Smooth muscle cell (in vitro differentiated cells): ENCODE measurements around the gene FRY. TPM values are rescaled to one million over a fixed set of nuclear protein-coding genes. Genes with fewer than 3 reads are reported as not detected.

ENCODE experiments used
- DNase-seq: peaks from one replicate; lab custom pipeline; 2025; ENCODE audit not compliant: unreplicated experiment; lab: John Stamatoyannopoulos, UW
- H2AFZ ChIP-seq: fragments of 200-600 bp; sonication (generic); 2 replicates; pipeline ENCODE4 v1.6.0; 2016; ENCODE audit warnings: antibody characterized with exemption, low read depth, mild to moderate bottlenecking
- H3F3A ChIP-seq: fragments of 200-600 bp; sonication (generic); 2 replicates; pipeline ENCODE4 v1.6.0; 2017; ENCODE audit warnings: antibody characterized with exemption, low read depth
- H3K27ac ChIP-seq: fragments of 200-600 bp; sonication (generic); 2 replicates; pipeline ENCODE4 v1.5.1; 2016; ENCODE audit warnings: low read depth, mild to moderate bottlenecking
- H3K27me3 ChIP-seq: fragments of 200-600 bp; sonication (generic); 2 replicates; pipeline ENCODE4 v1.6.1; 2016; ENCODE audit warnings: low read depth, mild to moderate bottlenecking
- H3K36me3 ChIP-seq: fragments of 200-600 bp; sonication (generic); 2 replicates; pipeline ENCODE4 v1.5.1; 2016; ENCODE audit warnings: low read depth
- H3K4me1 ChIP-seq: fragments of 200-600 bp; sonication (generic); 2 replicates; pipeline ENCODE4 v1.5.1; 2016; ENCODE audit warnings: low read depth
- H3K4me2 ChIP-seq: fragments of 200-600 bp; sonication (generic); 2 replicates; pipeline ENCODE4 v1.6.0; 2016; ENCODE audit warnings: mild to moderate bottlenecking
- H3K4me3 ChIP-seq: fragments of 200-600 bp; sonication (generic); 2 replicates; pipeline ENCODE4 v1.5.1; 2016; ENCODE audit warnings: mild to moderate bottlenecking
- H3K79me2 ChIP-seq: fragments of 200-600 bp; sonication (generic); 2 replicates; pipeline ENCODE4 v1.6.0; 2016; ENCODE audit warnings: low read depth, mild to moderate bottlenecking
- H3K9ac ChIP-seq: fragments of 200-600 bp; sonication (generic); 2 replicates; pipeline ENCODE4 v1.6.0; 2016; ENCODE audit warnings: low read depth
- H3K9me3 ChIP-seq: fragments of 200-600 bp; sonication (generic); replicated peaks from 2 replicates; pipeline ENCODE4 v1.5.1; 2016; ENCODE audit warnings: low read depth
- H4K20me1 ChIP-seq: fragments of 200-600 bp; sonication (generic); 2 replicates; pipeline ENCODE4 v1.6.0; 2016; ENCODE audit warnings: low read depth
- WGBS: methylation state at CpG from one replicate; pipeline ENCODE4 v1.1.7; 2016; ENCODE audit warnings: low lambda C conversion rate; 5-methylcytosine and 5-hydroxymethylcytosine counted together
- polyA plus RNA-seq: library from polyadenylated mRNA; unstranded; fragments of >200 nt; fragmentation: Nextera tagmentation; extraction: Ambion mirVana; gene quantifications from 2 replicates; pipeline ENCODE4 v1.2.1, GENCODE V29; 2016
- total RNA-seq: library from RNA; depleted of rRNA; stranded (reverse); fragments of >200 nt; gene quantifications from 2 replicates; pipeline ENCODE4 v1.2.3, GENCODE V29; 2014
- TF ChIP-seq, protein P1 (sequence below): fragments of 200-600 bp; sonication (generic); IDR thresholded peaks from 2 replicates; pipeline ENCODE4 v1.5.1; 2017; ENCODE audit warnings: borderline replicate concordance, mild to moderate bottlenecking, antibody characterized with exemption; ENCODE audit not compliant: insufficient read depth, poor library complexity, severe bottlenecking

The FRY gene
- total and polyA plus RNA-seq, 2 experiments from 2014 or later, result 1.1 to 3.2 TPM

DNA sequence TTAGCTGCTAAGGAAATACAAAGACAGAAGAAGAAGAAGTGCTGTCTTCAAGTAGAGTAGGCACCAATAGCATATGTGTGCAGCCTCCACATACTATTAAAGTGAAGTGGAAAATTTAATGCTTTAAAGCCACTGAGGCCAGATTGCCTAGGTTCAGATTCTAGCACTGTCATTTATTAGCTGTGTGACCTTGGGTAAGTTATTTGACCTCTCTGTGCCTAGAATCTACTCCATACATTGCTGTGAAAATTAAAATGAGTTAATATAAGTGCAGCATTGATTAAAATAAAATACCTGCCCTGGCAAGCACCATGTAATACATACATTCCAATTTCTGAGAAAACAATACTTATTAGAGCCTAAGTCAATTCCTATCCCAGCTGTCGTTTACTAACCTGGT is 110.5 kb downstream of the FRY start:
- no peak for DNase-seq
- WGBS, result 93% methylated on average over 1 of the region's 1 CpG
- Histone ChIP-seq H3K79me2 (no peaks in the 10 kb centered on the region), H3K4me1 (no peaks in the 10 kb centered on the region), H3K9ac (no peak overlapping the region), H2AFZ (no peak overlapping the region), H4K20me1 (no peaks in the 10 kb centered on the region), H3K27me3 (no peaks in the 10 kb centered on the region), H3K36me3 (no peaks in the 10 kb centered on the region), H3K4me3 (no peak overlapping the region), H3K9me3 (no peaks in the 10 kb centered on the region), H3K4me2 (no peak overlapping the region), H3K27ac (no peak overlapping the region), H3F3A (no peaks in the 10 kb centered on the region)
- TF ChIP-seq, protein P1, sequence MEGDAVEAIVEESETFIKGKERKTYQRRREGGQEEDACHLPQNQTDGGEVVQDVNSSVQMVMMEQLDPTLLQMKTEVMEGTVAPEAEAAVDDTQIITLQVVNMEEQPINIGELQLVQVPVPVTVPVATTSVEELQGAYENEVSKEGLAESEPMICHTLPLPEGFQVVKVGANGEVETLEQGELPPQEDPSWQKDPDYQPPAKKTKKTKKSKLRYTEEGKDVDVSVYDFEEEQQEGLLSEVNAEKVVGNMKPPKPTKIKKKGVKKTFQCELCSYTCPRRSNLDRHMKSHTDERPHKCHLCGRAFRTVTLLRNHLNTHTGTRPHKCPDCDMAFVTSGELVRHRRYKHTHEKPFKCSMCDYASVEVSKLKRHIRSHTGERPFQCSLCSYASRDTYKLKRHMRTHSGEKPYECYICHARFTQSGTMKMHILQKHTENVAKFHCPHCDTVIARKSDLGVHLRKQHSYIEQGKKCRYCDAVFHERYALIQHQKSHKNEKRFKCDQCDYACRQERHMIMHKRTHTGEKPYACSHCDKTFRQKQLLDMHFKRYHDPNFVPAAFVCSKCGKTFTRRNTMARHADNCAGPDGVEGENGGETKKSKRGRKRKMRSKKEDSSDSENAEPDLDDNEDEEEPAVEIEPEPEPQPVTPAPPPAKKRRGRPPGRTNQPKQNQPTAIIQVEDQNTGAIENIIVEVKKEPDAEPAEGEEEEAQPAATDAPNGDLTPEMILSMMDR, result no peak

DNA sequence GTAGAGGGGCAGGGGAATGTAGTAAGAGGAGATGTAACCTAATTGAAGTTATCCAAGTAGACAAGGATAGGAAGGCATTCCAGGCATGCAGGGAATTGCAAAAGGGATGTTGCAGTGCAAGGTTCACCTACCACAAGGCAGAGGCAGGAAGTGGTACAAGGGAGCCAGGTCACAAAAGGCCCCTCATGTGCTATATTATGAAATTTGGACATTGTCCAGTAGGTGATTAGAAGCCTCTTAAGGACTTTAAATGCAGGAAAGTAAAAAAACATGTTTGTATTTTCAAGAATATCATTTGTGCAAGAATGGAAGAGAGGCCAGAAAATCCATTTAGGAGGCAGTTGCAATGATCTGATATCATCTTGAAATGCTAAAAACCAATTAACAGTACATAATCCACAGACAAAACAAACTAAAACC is 111.4 kb downstream of the FRY start:
- Histone ChIP-seq H3K4me3 (no peak overlapping the region), H4K20me1 (no peaks in the 10 kb centered on the region), H3K9me3 (no peaks in the 10 kb centered on the region), H2AFZ (no peak overlapping the region), H3K4me1 (no peaks in the 10 kb centered on the region), H3K36me3 (no peaks in the 10 kb centered on the region), H3K27me3 (no peaks in the 10 kb centered on the region), H3K4me2 (no peak overlapping the region), H3K9ac (no peak overlapping the region), H3K27ac (no peak overlapping the region), H3K79me2 (no peaks in the 10 kb centered on the region), H3F3A (no peaks in the 10 kb centered on the region)
- TF ChIP-seq, protein P1, result no peak
- DNase-seq, result no peak

DNA sequence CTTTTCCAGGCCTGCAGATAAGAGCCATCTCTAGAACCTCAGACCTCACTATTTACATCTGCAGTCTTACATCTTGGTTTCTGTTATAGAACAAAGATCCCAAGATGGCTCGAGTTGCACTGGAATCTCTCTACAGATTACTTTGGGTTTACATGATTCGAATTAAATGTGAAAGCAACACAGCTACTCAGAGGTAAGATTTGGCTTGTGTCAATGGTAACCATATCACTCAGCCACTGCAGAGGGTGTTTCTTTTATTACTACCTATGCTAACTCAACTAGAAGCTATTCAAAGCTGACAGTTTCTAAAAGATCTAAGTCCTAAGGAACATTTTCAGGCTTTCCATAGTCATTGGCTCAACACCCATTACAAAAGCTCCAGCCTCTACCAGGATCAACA is 115.6 kb downstream of the FRY start:
- H3K4me1 ChIP-seq, result no peaks in the 10 kb centered on the region
- H3K27ac ChIP-seq, result no peak overlapping the region
- H3K9me3 ChIP-seq, result no peaks in the 10 kb centered on the region
- H2AFZ ChIP-seq, result no peak overlapping the region
- no peak for DNase-seq
- no peak overlapping the region for H3K9ac ChIP-seq
- H3K4me2 ChIP-seq, result no peak overlapping the region
- no peaks in the 10 kb centered on the region for H4K20me1 ChIP-seq
- no peak overlapping the region for H3K4me3 ChIP-seq
- H3K27me3 ChIP-seq, result no peaks in the 10 kb centered on the region
- TF ChIP-seq, protein P1, result no peak
- 91% methylated on average over 2 of the region's 2 CpGs for WGBS
- no peaks in the 10 kb centered on the region for H3F3A ChIP-seq
- no peaks in the 10 kb centered on the region for H3K79me2 ChIP-seq
- H3K36me3 ChIP-seq, result no peaks in the 10 kb centered on the region

DNA sequence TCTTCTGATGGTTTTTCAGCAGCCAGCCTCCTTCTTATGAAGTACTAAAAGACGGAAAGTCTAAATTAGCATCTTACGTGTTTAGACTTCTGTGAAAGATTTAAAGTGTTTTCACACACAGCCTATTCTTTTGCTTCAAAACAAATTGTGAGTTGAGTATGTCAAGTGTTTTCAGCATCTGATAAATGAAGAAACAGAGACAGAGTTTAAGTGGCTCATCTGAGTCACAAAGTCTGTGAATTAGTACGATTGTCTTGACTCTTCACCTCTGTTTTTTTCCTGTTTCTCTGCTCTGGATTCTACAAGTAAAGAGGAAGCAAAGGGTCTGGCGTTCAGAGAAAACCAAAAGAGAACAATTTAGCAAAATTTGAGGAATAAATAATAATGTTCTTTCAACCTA is 116.4 kb downstream of the FRY start:
- no peak overlapping the region for H3K27ac ChIP-seq
- H3K79me2 ChIP-seq, result no peaks in the 10 kb centered on the region
- no peaks in the 10 kb centered on the region for H3K4me1 ChIP-seq
- no peak for DNase-seq
- H2AFZ ChIP-seq, result no peak overlapping the region
- TF ChIP-seq, protein P1, result no peak
- H4K20me1 ChIP-seq, result no peaks in the 10 kb centered on the region
- H3K36me3 ChIP-seq, result no peaks in the 10 kb centered on the region
- H3K9me3 ChIP-seq, result no peaks in the 10 kb centered on the region
- 62% methylated on average over 4 of the region's 4 CpGs for WGBS
- no peak overlapping the region for H3K4me3 ChIP-seq
- H3K27me3 ChIP-seq, result no peaks in the 10 kb centered on the region
- no peak overlapping the region for H3K4me2 ChIP-seq
- H3K9ac ChIP-seq, result no peak overlapping the region
- H3F3A ChIP-seq, result no peaks in the 10 kb centered on the region
